ENCODE data around the gene NEK7. TPM values are rescaled to one million over a fixed set of nuclear protein-coding genes. Genes with fewer than 3 reads are reported as not detected.

Gene NEK7
- total RNA-seq, 1 experiment from 2014 or later: 25.2 TPM

- TF ChIP-seq EZH2phosphoT487 (IDR thresholded peaks at IDR 0.05; ENCODE audit: borderline replicate concordance, low read length) (no peak), CTCF (conservative IDR thresholded peaks at IDR 0.05; ENCODE audit: low read depth, low read length) (no peak), EZH2 (IDR thresholded peaks at IDR 0.05; ENCODE audit: low read length, unreplicated experiment) (no peak)
- Histone ChIP-seq H3K27ac (ENCODE audit: low read length) (no peak overlapping the region), H3K9me2 (replicated peaks; ENCODE audit: low read length) (no peaks in the 10 kb centered on the region), H3K79me2 (ENCODE audit: low read length) (no peaks in the 10 kb centered on the region), H4K20me1 (ENCODE audit: low read length) (no peaks in the 10 kb centered on the region), H3K4me2 (ENCODE audit: low read length) (no peak overlapping the region), H3K9me3 (ENCODE audit: low read length) (no peaks in the 10 kb centered on the region), H3K4me3 (ENCODE audit: low read length) (no peak overlapping the region), H3K36me3 (ENCODE audit: low read depth, low read length) (no peaks in the 10 kb centered on the region), H3K27me3 (ENCODE audit: low read length) (no peaks in the 10 kb centered on the region), H2AFZ (ENCODE audit: low read length) (no peak overlapping the region), H3F3A (ENCODE audit: low read length, unreplicated experiment) (no peaks in the 10 kb centered on the region), H3K4me1 (ENCODE audit: insufficient read depth, low read length) (no peaks in the 10 kb centered on the region), H3K9ac (ENCODE audit: low read length) (no peak overlapping the region)
- ChIA-PET POLR2A (ENCODE audit: unreplicated experiment) (no interaction called here), CTCF (no interaction called here)
- no peak for ATAC-seq
- BruUV-seq (replicated peaks): no TSS peak
- no peak for DNase-seq
- intact Hi-C loops (cut with micrococcal nuclease): no loop called here
These were observed 138.4 kb downstream of the NEK7 start for GRCh38 chr1:198295225-198295624.

- H3K9ac ChIP-seq (ENCODE audit: low read length): no peak overlapping the region
- CTCF ChIA-PET: no interaction called here
- POLR2A ChIA-PET (ENCODE audit: unreplicated experiment): no interaction called here
These were observed 139.2 kb downstream of the NEK7 start for GRCh38 chr1:198295971-198296370.

GRCh38 chr1:198297281-198297680, 140.5 kb downstream of the NEK7 start:
- TF ChIP-seq EZH2phosphoT487 (IDR thresholded peaks at IDR 0.05; ENCODE audit: borderline replicate concordance, low read length): no peak
- no peak for TF ChIP-seq CTCF (conservative IDR thresholded peaks at IDR 0.05; ENCODE audit: low read depth, low read length)
- no peak for TF ChIP-seq EZH2 (IDR thresholded peaks at IDR 0.05; ENCODE audit: low read length, unreplicated experiment)
- H3F3A ChIP-seq (ENCODE audit: low read length, unreplicated experiment): no peaks in the 10 kb centered on the region
- no peaks in the 10 kb centered on the region for H3K4me1 ChIP-seq (ENCODE audit: insufficient read depth, low read length)
- no peak overlapping the region for H2AFZ ChIP-seq (ENCODE audit: low read length)
- DNase-seq: no peak
- no peak overlapping the region for H3K4me3 ChIP-seq (ENCODE audit: low read length)
- ChIA-PET POLR2A (ENCODE audit: unreplicated experiment) (no interaction called here), CTCF (no interaction called here)
- H3K4me2 ChIP-seq (ENCODE audit: low read length): no peak overlapping the region
- intact Hi-C loops (cut with micrococcal nuclease): no loop called here
- no peaks in the 10 kb centered on the region for H3K79me2 ChIP-seq (ENCODE audit: low read length)
- H3K9ac ChIP-seq (ENCODE audit: low read length): no peak overlapping the region
- H3K36me3 ChIP-seq (ENCODE audit: low read depth, low read length): no peaks in the 10 kb centered on the region
- H3K27ac ChIP-seq (ENCODE audit: low read length): no peak overlapping the region
- H3K27me3 ChIP-seq (ENCODE audit: low read length): no peaks in the 10 kb centered on the region
- H4K20me1 ChIP-seq (ENCODE audit: low read length): no peaks in the 10 kb centered on the region
- H3K9me2 ChIP-seq (replicated peaks; ENCODE audit: low read length): no peaks in the 10 kb centered on the region
- no peaks in the 10 kb centered on the region for H3K9me3 ChIP-seq (ENCODE audit: low read length)
- no peak for ATAC-seq
- BruUV-seq (replicated peaks): no TSS peak

More at GRCh38 chr1:198295971-198296370, 139.2 kb downstream of the NEK7 start:
- Histone ChIP-seq H3K36me3 (ENCODE audit: low read depth, low read length) (no peaks in the 10 kb centered on the region), H3K4me2 (ENCODE audit: low read length) (no peak overlapping the region), H4K20me1 (ENCODE audit: low read length) (no peaks in the 10 kb centered on the region), H3K4me1 (ENCODE audit: insufficient read depth, low read length) (no peaks in the 10 kb centered on the region), H3K9me3 (ENCODE audit: low read length) (no peaks in the 10 kb centered on the region), H3K79me2 (ENCODE audit: low read length) (no peaks in the 10 kb centered on the region), H3K4me3 (ENCODE audit: low read length) (no peak overlapping the region), H3K27me3 (ENCODE audit: low read length) (no peaks in the 10 kb centered on the region), H3K27ac (ENCODE audit: low read length) (no peak overlapping the region), H3F3A (ENCODE audit: low read length, unreplicated experiment) (no peaks in the 10 kb centered on the region), H3K9me2 (replicated peaks; ENCODE audit: low read length) (no peaks in the 10 kb centered on the region), H2AFZ (ENCODE audit: low read length) (no peak overlapping the region)
- ATAC-seq: no peak
- intact Hi-C loops (cut with micrococcal nuclease): no loop called here
- no TSS peak for BruUV-seq (replicated peaks)
- no peak for DNase-seq
- TF ChIP-seq EZH2phosphoT487 (IDR thresholded peaks at IDR 0.05; ENCODE audit: borderline replicate concordance, low read length) (no peak), CTCF (conservative IDR thresholded peaks at IDR 0.05; ENCODE audit: low read depth, low read length) (no peak), EZH2 (IDR thresholded peaks at IDR 0.05; ENCODE audit: low read length, unreplicated experiment) (no peak)

Measured in PC-3 (cell line).